Ectodermal cell (in vitro differentiated cells): ENCODE results near the gene SPNS3.

Source experiments
- H3K27ac ChIP-seq: 2 replicates; pipeline ENCODE4 v1.7.0; 2013; ENCODE audit warnings: mild to moderate bottlenecking, low read depth, low read length; ENCODE audit not compliant: insufficient read depth, poor library complexity, severe bottlenecking
- H3K27me3 ChIP-seq: 2 replicates; pipeline ENCODE4 v1.7.0; 2013; ENCODE audit warnings: mild to moderate bottlenecking, low read length; ENCODE audit not compliant: insufficient read depth, control insufficient read depth, poor library complexity, severe bottlenecking
- H3K36me3 ChIP-seq: one replicate; pipeline ENCODE4 v1.7.0; 2013; ENCODE audit warnings: low read length; ENCODE audit not compliant: control insufficient read depth, insufficient read depth
- H3K4me1 ChIP-seq: one replicate; pipeline ENCODE4 v1.7.0; 2013; ENCODE audit warnings: low read length; ENCODE audit not compliant: control insufficient read depth, insufficient read depth
- H3K4me3 ChIP-seq: 2 replicates; pipeline ENCODE4 v1.7.0; 2013; ENCODE audit warnings: low read depth, low read length, control low read depth; ENCODE audit not compliant: insufficient read depth
- H3K9me3 ChIP-seq: 2 replicates; pipeline ENCODE4 v1.7.0; 2013; ENCODE audit warnings: mild to moderate bottlenecking, low read length, moderate library complexity; ENCODE audit not compliant: control insufficient read depth
- WGBS, 2 experiments: methylation state at CpG; one replicate each; pipeline ENCODE4 v1.1.7; 2013; ENCODE audit warnings: missing lambda C conversion rate in 2 of 2; 5-methylcytosine and 5-hydroxymethylcytosine counted together

SPNS3 gene

GRCh38 chr17:4508207-4508606 lies 74.5 kb downstream of the SPNS3 start:
- H3K27me3 ChIP-seq, result no peaks in the 10 kb centered on the region
- H3K27ac ChIP-seq, result no peak overlapping the region
- 95 to 96% methylated on average over 3 of the region's 3 CpGs for WGBS, 2 experiments
- no peak overlapping the region for H3K4me3 ChIP-seq
- no peaks in the 10 kb centered on the region for H3K36me3 ChIP-seq
- no peaks in the 10 kb centered on the region for H3K9me3 ChIP-seq
- peaks cover 2% of the 10 kb centered on the region for H3K4me1 ChIP-seq

GRCh38 chr17:4509401-4509800 lies 75.7 kb downstream of the SPNS3 start:
- no peaks in the 10 kb centered on the region for H3K27me3 ChIP-seq
- H3K9me3 ChIP-seq, result no peaks in the 10 kb centered on the region
- H3K4me3 ChIP-seq, result no peak overlapping the region
- H3K36me3 ChIP-seq, result no peaks in the 10 kb centered on the region
- WGBS, 2 experiments, result 87 to 91% methylated on average over 8 of the region's 8 CpGs
- H3K27ac ChIP-seq, result no peak overlapping the region
- H3K4me1 ChIP-seq, result peaks cover 2% of the 10 kb centered on the region

- WGBS, 2 experiments, result 95 to 96% methylated on average over 21 of the region's 21 CpGs
- Histone ChIP-seq H3K4me3 (no peak overlapping the region), H3K9me3 (no peaks in the 10 kb centered on the region), H3K27me3 (no peaks in the 10 kb centered on the region), H3K36me3 (no peaks in the 10 kb centered on the region), H3K4me1 (peaks cover 7% of the 10 kb centered on the region), H3K27ac (no peak overlapping the region)
Observed at GRCh38 chr17:4509923-4510617, 76.3 kb downstream of the SPNS3 start.

- WGBS, 2 experiments, result 88% methylated on average over 11 of the region's 11 CpGs
- Histone ChIP-seq H3K4me1 (peaks cover 7% of the 10 kb centered on the region), H3K4me3 (no peak overlapping the region), H3K27ac (no peak overlapping the region), H3K36me3 (no peaks in the 10 kb centered on the region), H3K27me3 (no peaks in the 10 kb centered on the region), H3K9me3 (no peaks in the 10 kb centered on the region)
Observed at GRCh38 chr17:4510618-4510941, 76.8 kb downstream of the SPNS3 start.

GRCh38 chr17:4511199-4511932 lies 77.6 kb downstream of the SPNS3 start:
- no peaks in the 10 kb centered on the region for H3K9me3 ChIP-seq
- no peak overlapping the region for H3K27ac ChIP-seq
- H3K27me3 ChIP-seq, result no peaks in the 10 kb centered on the region
- no peaks in the 10 kb centered on the region for H3K36me3 ChIP-seq
- H3K4me3 ChIP-seq, result no peak overlapping the region
- H3K4me1 ChIP-seq, result peaks cover 6% of the 10 kb centered on the region
- WGBS, 2 experiments, result 92 to 93% methylated on average over 10 of the region's 10 CpGs

- Histone ChIP-seq H3K4me1 (peaks cover 5% of the 10 kb centered on the region), H3K4me3 (no peak overlapping the region), H3K27ac (no peak overlapping the region), H3K27me3 (no peaks in the 10 kb centered on the region), H3K9me3 (no peaks in the 10 kb centered on the region), H3K36me3 (no peaks in the 10 kb centered on the region)
- 93% methylated on average over 31 of the region's 31 CpGs for WGBS, 2 experiments
Observed at GRCh38 chr17:4512156-4513112, 78.7 kb downstream of the SPNS3 start.

- Histone ChIP-seq H3K9me3 (no peaks in the 10 kb centered on the region), H3K4me1 (peaks cover 5% of the 10 kb centered on the region), H3K4me3 (no peak overlapping the region), H3K27me3 (no peaks in the 10 kb centered on the region), H3K36me3 (no peaks in the 10 kb centered on the region), H3K27ac (no peak overlapping the region)
- 91 to 93% methylated on average over 24 of the region's 24 CpGs for WGBS, 2 experiments
Observed at GRCh38 chr17:4513113-4514032, 79.6 kb downstream of the SPNS3 start.

- H3K4me3 ChIP-seq, result no peak overlapping the region
- H3K36me3 ChIP-seq, result no peaks in the 10 kb centered on the region
- no peak overlapping the region for H3K27ac ChIP-seq
- 85 to 87% methylated on average over 7 of the region's 7 CpGs for WGBS, 2 experiments
- H3K9me3 ChIP-seq, result no peaks in the 10 kb centered on the region
- H3K4me1 ChIP-seq, result peaks cover 9% of the 10 kb centered on the region
- H3K27me3 ChIP-seq, result no peaks in the 10 kb centered on the region
Observed at GRCh38 chr17:4514206-4514605, 80.5 kb downstream of the SPNS3 start.

GRCh38 chr17:4514779-4515178 lies 81.0 kb downstream of the SPNS3 start:
- H3K27ac ChIP-seq, result no peak overlapping the region
- H3K9me3 ChIP-seq, result no peaks in the 10 kb centered on the region
- H3K36me3 ChIP-seq, result no peaks in the 10 kb centered on the region
- H3K4me3 ChIP-seq, result no peak overlapping the region
- 88 to 90% methylated on average over 11 of the region's 11 CpGs for WGBS, 2 experiments
- peaks cover 15% of the 10 kb centered on the region for H3K4me1 ChIP-seq
- H3K27me3 ChIP-seq, result no peaks in the 10 kb centered on the region
